Activated CD8-positive, alpha-beta memory T cell treated with anti-CD3 and anti-CD28 coated beads, Interleukin-2, amount 50 U/mL, for 24 hours (primary cell): ENCODE data around the gene VPS37B.
"Not testable (repeated sequence)": the region's sequence is repeated elsewhere in the genome, so short reads cannot be mapped to it uniquely, and the experiment has no call there.

Source experiments
- DNase-seq: peaks from one replicate; pipeline ENCODE4 v3.0.0-alpha.2; 2020; ENCODE audit errors: extremely low read depth

VPS37B gene

DNA sequence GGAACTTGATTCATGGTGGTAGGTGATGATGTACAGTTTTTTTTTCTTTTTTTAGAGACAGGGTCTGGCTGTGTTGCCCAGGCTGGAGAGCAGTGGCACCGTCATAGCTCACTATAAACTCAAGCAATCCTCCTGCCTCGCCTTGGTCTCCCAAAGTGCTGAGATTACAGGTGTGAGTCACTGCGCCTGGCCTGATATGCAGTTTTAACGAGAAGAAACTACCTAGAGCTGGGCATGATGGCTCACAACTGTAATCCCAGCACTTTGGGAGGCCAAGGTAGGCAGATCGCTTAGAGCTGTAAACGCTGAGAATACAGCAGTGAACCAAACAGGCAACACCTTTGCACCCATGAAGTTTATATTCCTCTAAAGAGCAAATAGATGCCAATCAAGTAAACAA is 13.0 kb upstream of the VPS37B start:
- no peak for DNase-seq

DNA sequence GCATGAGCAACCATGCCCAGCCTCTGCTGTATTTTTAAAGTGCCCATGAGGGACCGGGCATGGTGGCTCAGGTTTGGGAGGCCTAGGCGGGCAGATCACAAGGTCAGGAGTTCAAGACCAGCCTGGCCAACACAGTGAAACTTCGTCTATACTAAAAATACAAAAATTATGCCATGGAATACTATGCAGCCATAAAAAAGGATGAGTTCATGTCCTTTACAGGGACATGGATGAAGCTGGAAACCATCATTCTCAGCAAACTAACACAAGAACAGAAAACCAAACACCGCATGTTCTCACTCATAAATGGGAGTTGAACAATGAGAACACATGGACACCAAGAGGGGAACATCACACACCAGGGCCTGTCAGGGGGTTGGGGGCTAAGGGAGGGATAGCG is 9.3 kb upstream of the VPS37B start:
- DNase-seq = not testable (repeated sequence)

DNA sequence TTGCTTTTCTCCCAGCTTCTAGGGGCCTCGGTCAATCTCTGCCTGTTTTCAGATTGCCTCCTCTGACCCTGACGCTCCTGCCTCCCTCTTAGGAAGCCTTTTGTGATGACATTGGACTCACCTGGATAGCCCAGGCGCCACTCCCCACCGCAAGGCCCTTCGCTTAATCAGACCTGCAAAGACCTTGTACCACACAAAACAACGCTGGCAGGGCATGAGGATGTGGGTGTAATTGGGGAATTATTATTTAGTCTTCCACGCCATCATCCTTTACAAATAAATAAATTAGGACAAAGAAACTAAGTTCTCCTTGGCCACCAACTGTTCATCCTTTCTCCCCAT is 7.7 kb upstream of the VPS37B start:
- no peak for DNase-seq

DNA sequence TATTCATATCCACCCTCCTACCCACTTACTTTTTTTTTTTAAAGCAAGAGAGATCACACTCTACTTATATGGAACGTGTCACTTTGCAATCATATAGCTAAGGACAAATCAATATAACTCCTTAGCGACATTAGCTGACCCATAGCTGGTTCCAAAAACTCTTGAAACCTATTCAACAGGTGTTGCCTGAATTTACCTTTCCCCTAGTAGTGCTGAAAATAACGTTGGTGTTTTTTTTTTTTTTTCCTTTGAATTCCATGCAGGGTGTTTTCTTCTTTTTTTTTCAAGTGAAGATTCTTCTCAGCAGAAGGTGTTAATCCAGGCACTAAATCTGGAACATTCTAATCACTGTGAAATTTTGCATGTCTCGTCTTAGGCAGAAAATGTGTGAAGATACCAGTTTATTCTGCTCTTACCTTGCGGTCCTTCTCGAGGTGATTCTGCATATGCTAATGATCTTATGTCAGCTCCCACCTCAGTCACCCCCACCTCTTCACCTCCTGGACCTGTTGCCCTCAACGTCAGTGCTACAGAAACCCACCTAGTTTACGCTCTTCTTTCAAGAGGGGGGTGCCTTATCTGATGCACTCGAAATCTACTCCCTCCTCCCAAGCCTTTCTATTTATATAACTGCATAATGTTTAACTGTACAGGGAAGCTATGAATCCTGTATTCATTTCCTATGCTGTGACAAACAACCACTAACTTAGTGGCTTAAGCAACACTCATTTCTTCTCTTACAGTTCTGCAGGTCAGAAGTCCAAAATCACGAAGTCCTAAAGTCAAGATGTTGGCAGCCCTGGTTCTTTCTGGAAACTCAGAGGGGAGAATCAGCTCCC is 7.1 kb upstream of the VPS37B start:
- no peak for DNase-seq

DNA sequence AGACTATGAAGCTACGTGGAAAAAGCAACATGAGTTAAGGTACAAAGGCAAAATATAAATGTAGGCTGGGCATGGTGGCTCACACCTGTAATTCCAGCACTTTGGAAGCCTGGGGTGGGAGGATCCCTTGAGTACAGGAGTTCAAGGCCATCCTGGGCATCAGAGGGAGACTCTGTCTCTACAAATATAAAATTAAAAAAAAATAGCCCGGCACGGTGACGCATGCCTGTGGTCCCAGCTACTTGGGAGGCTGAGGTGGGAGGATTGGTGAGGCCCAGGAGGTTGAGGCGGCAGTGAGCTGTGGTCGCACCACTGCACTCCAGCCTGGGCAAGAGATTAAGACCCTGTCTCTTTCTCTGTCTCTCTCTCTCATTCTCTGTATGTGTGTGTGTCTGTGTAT is 4.0 kb upstream of the VPS37B start:
- DNase-seq = no peak

DNA sequence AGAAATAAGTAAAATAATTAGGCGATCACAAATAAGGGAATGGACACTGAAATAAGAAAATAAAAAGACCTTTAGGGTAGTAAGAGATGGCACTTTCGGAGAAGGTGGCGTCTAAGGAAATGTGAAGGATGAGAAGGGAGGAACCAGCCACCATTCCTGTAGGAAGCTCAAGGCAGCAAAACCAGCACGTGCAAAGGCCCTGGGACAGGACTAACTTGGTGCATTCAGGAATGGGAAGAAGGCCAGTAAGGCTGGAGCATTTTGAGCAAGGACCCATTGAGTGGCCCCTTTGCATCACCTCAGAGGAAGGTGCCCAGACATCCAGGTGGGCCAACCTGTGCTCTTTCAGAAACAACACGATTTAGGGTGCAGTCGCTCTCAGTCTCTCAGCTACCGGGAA is 738 bp upstream of the VPS37B start:
- DNase-seq = no peak

DNA sequence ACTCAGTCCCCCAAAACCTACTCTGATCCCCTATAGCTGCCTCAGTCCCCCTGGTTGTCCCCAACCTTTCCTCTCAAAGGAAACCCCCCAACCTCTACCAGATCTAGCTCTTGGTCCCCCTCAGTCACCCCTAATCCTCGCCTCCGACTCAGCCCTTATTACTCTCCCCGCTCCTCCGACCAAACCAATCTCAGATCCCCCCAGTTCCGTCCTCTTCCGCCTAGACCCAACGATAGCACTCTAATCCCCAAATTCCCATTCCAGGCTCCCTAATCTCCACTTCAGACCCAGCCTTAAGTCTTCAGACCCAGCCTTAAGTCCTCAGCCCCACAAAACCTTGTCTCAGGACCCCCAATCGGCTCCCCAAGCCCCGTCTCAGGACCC is 612 bp downstream of the VPS37B start:
- no peak for DNase-seq

DNA sequence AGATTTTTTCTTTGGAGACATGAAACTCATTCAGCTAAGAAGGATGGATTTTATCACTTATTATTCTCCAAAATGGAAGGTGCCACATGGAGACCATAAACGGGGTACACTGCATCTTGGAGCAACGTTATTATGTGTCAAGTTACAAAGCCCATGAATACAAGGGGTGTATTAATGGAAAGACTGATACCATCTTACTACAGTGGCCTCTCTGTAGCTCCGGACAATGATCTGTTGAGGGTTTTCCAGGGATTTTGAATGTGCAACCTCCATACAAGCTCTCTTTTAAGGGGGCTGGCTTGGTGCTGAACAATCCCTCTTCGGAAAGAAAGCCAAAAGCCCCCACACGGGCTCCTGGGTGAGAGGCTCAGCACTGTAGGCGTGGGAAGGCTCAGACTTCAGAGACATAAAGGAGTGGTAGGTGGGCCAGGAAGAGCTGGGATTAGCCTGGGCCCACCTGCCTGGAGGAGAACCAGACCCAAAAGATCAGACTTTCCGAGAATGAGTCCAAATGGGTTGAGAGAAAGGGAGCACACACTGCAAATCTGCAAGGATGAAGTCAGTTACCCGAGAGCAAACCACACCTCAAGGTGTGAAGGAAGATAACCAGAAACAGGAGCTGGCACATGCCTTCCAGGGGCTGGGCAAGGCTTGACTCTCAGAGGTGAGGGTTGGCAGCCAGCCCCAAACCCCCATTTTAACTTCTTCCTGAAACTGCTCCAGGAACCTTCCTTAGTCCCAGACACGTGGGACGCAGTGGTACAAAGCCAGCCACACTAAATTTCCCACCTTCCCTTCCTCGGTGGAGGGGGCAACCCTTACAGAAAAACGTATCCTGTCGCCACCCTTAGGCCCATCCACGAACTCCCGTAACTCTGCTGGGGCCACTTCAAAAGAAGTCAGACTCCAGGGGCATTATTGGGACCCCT is 1.5 kb downstream of the VPS37B start:
- no peak for DNase-seq

DNA sequence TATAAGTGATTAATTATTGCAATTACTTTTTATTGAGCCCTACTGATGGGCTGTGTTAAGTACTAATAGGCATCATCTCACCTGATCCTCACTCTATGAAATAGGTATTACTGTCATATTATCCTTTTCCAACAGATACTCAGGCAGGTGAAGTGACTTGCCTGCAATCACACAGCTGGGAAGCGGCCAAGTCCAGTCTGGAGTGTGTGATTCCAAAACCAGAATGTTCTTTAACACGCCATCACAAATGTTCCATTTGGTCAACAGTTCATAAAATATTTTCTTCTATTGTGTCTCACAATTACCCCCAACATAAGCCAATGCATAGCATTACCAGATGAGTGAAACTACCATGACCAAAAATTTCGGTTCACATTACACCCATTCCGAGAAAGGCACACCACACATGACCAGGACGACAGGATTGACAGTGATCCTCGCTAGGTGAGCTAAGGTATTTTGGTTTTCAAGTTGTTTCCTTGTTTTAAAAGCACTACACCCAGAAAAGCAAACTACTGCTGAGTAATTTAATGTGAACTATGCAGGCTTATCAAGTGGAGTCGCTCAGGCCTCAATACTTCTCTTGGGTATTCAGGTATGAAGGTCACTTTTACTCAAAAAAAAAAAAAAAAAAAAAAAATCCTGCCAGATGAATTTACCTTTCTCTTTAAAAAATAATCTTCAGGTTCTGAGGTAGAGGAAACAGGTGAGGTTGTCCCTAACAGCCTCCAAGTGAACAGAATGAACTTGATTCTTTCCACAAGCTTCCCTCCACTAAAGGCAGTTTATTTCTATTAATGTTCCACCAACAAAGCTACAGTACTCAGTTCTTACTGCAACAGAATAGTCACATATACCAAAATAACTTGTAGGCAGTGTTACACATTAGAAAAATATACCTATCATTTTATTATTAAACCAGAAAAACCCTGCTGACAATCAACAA is 2.4 kb downstream of the VPS37B start:
- DNase-seq = no peak

DNA sequence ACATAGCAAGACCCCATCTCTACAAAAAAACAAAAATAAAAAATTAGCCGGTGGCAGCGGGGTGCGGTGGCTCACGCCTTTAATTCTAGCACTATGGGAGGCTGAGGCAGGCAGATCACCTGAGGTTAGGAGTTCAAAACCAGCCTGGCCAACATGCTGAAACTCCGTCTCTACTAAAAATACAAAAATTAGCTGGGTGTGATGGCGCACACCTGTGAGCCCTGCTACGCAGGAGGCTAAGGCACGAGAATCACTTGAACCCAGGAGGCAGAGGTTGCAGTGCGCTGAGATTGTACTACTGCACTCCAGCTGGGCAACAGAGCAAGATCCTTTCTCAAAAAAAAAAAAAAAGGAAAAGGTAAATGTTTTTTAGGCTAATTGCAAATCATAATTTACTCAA is 3.2 kb downstream of the VPS37B start:
- DNase-seq = not testable (repeated sequence)

DNA sequence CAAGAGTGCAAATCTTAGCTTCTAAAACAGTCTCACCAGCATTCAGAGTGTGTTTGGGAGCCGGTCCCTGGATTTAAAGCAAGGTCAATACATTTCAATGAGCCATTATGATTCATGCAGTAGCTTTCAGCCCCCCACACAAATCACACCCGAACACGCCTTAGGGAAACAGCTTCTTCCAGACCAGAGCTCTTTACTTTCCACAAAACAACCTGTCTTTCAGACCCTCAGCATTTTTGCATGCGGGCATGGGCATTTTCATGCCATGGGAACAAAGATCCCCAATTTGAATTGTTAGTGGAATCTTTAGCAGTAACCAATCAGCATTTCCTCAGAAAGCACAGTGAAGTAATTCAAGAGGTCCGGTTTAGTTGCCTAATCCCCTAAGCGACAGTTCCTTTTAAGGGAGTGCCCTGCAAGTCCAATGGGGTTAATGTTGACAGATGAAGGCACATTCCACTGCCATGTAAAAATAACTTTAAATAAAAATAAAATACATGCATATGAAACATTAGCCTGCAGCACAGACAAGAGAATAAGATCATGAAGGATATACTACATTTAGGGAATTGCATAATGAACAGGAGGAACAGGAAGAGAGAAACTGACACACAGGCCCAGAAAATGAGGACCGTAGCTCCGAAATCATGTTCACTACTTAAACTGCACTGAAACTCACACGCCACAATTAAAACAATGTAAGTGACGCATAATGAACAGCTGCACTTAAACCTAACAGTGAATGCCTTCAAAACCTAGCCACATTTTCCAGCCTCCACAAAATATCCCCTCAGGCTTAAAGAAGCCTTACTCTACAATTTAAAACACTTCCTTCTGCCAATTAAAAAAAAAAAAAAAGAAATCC is 4.0 kb downstream of the VPS37B start:
- DNase-seq = no peak

DNA sequence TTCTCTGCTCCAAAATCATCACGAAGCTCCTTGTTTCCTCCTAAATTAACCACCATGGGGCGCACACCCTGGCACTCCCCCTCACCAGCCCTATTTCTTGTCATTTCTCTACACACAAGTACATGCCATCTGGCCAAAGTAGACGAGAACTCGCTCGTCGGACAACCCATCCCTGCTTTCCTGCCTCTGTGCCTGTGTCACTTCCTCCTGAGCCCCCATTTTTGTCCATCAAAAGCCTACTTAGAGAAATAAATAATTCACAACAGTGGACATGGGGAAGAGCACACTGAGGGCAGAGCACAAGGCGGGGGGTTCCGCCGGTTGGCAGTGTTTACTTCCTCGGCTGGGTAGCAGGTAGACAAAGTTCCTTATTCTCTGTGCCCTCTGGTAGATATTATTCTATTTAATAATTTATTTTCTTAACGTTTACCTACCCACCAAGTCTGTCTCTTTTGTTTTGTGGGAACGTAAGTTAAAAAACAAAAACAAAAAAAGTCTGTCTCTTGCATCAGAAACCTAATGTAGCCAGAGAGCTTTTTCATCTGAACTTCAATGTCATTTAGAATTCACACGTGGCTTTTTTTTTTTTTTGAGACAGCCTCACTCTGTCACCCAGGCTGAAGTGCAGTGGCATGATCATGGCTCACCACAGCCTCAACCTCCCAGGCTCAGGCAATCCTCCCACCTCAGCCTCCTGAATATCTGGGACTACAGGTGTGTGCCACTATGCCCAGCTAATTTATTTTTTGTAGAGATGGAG is 6.0 kb downstream of the VPS37B start:
- no peak for DNase-seq

DNA sequence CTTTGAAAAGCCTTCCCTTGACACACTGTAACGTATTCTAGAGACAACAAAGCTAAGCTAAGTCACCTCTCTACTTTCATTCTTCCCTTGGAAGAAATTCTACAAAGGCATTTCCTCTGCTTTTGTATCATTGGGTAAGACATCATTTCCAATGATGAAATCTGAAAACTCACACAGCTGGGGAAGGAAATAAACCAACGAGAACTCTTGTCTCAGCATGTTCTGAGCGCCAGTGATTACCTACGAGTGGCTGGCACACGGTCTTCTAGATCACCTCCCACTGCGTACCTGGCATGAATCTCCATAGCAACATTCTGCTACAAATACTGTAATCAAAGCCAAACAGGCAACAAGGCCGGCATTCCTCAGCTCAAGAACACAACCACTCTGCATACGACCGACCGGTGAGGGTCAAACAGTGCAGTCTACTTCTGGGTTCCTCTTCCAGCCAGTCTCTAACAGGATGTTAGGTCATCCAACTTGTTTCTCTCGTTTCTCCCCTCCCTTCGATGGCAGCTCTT is 7.6 kb downstream of the VPS37B start:
- DNase-seq = no peak

DNA sequence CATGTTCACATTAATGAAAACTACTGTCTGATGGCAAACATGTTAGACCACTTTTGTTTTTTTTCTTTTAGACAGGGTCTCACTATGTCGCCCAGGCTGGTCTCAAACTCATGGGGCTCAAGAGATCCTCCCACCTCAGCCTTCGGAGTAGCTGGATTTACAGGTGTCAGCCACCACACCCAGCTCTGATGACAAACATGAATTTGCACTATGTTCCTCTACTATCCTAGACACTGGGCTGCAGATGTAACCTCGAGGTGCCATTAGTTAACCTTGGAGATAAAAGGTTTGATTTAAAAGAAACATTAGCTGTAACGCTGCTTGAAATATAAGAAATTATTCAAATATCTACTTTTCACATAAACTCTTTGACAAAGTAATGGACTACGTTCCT is 8.1 kb downstream of the VPS37B start:
- DNase-seq = no peak

DNA sequence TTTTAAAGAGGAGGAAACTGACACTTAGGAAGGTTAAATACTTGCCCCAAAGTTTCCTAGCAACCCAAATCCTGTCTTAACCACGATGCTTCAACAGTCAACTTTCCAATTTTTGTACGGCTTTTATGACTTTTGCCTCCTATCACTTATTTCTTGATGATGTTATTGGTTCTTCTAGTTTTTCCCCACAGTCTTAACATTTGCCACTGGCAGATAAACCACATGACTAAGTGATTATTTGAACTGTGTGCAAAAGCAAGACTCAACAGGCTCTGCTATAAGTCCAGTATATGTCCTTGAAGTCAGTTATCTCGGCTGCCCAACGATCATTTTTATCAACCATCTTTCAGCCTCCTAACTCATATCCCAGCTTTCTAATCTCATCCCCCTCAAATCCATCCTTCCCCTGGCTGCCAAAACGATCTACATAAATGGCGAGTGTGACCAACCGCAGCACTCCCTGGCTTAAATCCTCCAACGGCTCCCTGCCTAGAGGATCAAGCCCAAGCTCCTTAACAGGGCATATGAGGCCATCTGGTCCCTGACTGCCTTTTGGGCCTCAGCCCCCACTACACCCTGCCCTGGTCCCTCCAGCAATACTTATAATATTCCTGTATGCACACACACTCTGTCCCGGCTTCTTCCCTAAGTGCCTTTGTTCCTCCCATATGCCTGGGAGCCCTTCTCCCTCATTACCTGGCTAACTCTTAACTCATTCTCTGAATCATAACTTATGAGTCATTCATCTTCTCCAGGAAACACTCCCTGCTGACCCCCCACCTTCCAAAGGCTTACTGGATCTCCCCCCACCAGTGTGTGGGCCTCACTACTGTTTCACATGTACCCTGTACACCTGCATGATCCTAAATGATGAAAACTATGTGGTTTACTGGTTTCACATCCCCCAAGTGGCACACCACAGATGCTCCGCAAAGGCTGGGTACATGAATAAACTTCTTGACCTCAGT is 8.8 kb downstream of the VPS37B start:
- no peak for DNase-seq

DNA sequence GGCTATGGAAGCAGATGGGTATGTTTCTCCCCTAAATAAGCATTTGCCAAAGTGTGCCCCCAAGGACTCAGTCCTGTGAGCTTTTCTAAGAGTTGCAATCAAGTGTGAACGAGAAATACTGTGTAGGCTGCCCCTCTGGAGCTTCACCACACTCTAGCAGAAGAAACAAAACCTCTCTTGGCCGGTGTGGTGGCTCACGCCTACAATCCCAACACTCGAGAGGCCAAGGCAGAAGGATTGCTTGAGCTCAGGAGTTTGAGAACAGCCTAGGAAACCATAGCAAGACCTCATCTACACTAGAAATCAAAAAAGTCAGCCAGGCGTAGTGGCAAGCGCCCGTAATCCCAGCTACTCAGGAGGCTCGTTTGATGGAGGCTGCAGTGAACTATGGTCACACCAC is 9.8 kb downstream of the VPS37B start:
- no peak for DNase-seq

DNA sequence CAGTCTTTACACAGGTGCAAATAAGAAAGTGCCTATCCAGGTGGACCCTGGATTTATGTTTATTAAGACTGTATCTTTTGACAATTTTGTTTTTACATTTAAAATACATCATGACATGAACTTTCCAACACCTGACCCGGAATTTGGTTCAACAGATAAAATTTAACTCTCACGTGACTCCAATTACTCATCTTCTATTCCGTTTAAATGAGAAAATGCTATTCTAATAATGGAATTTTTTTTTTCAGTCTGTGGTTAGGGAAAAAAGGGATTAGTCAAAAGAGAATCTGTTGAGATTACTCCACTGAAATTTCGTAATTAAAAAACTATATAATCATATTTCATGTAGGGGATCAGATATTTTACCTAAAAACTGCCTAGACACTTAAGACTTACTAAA is 11.1 kb downstream of the VPS37B start:
- no peak for DNase-seq

DNA sequence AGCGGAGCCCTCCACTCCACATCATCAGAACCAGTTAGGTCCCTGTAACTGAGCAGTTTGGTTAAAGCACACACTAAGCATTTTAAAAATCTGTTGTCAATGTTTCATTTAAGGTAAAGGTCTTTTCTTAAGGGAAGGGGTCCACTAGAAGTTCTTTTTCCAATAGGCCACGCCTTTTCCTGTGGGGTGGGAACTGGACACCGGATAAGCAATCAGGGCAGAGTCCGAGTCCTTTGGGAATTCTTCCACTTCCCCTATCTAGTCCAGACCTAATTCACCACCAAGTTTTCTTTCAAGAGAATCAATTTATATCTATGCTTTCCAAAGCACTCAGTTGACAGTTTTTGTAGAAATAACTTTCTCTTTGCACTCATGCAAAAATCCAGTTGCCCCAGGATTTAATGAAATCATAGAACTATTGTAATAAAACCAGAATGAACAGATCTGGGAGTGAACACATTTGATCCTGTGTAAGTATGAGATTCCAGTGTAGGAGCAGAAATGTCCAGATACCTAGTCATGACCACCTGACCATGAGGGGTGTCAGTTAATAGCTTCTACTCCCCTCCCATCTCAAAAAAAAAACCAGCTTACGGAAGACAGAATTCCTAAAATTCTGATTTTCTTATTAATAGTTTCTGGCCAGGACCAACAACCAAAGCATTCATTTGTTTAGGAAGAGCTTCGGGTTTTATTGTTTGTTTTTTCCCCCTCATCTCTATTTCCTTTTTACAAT is 11.7 kb downstream of the VPS37B start:
- DNase-seq = no peak
